MM.1S (cell line): Measurements from ENCODE around the gene PPM1M.

ENCODE experiments used
- CTCF ChIP-seq: fragments of 300-600 bp; sonication (generic); IDR thresholded peaks from 2 replicates; pipeline ENCODE4 v1.5.1; 2016; ENCODE audit warnings: antibody characterized with exemption, low read length, mixed read lengths
- EZH2 ChIP-seq: fragments of 300-600 bp; sonication (generic); optimal IDR thresholded peaks from 2 replicates; pipeline ENCODE3; 2017; ENCODE audit warnings: low read depth, mild to moderate bottlenecking, antibody characterized with exemption, low read length, mixed read lengths
- EZH2phosphoT487 ChIP-seq: fragments of 300-600 bp; sonication (generic); IDR thresholded peaks from 2 replicates; pipeline ENCODE4 v1.6.1; 2018; ENCODE audit warnings: antibody characterized with exemption, low read length

- TF ChIP-seq CTCF: no peak
- TF ChIP-seq EZH2: no peak
- TF ChIP-seq EZH2phosphoT487: no peak
These were observed 39.7 kb upstream of the PPM1M start for GRCh38 chr3:52205727-52206372.
